Thoracic aorta (tissue), 2 donors: ENCODE results near the gene BAIAP2L1. TPM values are rescaled to one million over a fixed set of nuclear protein-coding genes. Genes with fewer than 3 reads are reported as not detected.

Experiments
- ATAC-seq: fragments of 150-250 bp; one replicate; pipeline ENCODE4 v1.8.0; 2017; ENCODE audit warnings: low read depth; ENCODE audit not compliant: insufficient number of reproducible peaks, low FRiP score
- DNase-seq: peaks from one replicate; pipeline ENCODE4 v3.0.0-alpha.2; 2020; ENCODE audit warnings: low spot score
- H3K27ac ChIP-seq, 2 donors: fragments of 200-600 bp; sonication (generic); 1 replicate in 1 of 2; 2 replicates in 1 of 2; pipeline ENCODE4 v1.5.1; 2016; ENCODE audit warnings: mild to moderate bottlenecking in 2 of 2, moderate library complexity in 2 of 2
- H3K27me3 ChIP-seq: fragments of 200-600 bp; sonication (generic); replicated peaks from 2 replicates; pipeline ENCODE4 v1.6.0; 2016; ENCODE audit warnings: mild to moderate bottlenecking; ENCODE audit not compliant: insufficient read depth
- H3K36me3 ChIP-seq: fragments of 200-600 bp; sonication (generic); one replicate; pipeline ENCODE4 v1.5.1; 2016
- H3K4me1 ChIP-seq, 2 donors: fragments of 200-600 bp; sonication (generic); 1 replicate in 1 of 2; 2 replicates in 1 of 2; pipeline versions ENCODE4 v1.5.1 to v1.6.0; 2016; ENCODE audit warnings: low read depth in 2 of 2, mild to moderate bottlenecking in 1 of 2; ENCODE audit not compliant: control insufficient read depth in 1 of 2
- H3K4me3 ChIP-seq: fragments of 200-600 bp; sonication (generic); 2 replicates; pipeline ENCODE4 v1.5.1; 2016; ENCODE audit warnings: mild to moderate bottlenecking
- H3K9me3 ChIP-seq: fragments of 200-600 bp; sonication (generic); 2 replicates; pipeline ENCODE4 v1.5.1; 2016
- total RNA-seq, 2 donors: library from RNA; depleted of rRNA; stranded (reverse); fragments of >200 nt; gene quantifications; one replicate each; pipeline versions ENCODE4 v1.1.0 to v1.2.3, GENCODE V29; 2016
- TF ChIP-seq, protein P1 (sequence below): fragments of 200-600 bp; sonication (generic); IDR thresholded peaks from one replicate; pipeline ENCODE4 v1.5.1; 2019; ENCODE audit warnings: antibody characterized with exemption

BAIAP2L1 gene
- total RNA-seq, 2 donors from 2014 or later, result 0.63 to 1.4 TPM

DNA sequence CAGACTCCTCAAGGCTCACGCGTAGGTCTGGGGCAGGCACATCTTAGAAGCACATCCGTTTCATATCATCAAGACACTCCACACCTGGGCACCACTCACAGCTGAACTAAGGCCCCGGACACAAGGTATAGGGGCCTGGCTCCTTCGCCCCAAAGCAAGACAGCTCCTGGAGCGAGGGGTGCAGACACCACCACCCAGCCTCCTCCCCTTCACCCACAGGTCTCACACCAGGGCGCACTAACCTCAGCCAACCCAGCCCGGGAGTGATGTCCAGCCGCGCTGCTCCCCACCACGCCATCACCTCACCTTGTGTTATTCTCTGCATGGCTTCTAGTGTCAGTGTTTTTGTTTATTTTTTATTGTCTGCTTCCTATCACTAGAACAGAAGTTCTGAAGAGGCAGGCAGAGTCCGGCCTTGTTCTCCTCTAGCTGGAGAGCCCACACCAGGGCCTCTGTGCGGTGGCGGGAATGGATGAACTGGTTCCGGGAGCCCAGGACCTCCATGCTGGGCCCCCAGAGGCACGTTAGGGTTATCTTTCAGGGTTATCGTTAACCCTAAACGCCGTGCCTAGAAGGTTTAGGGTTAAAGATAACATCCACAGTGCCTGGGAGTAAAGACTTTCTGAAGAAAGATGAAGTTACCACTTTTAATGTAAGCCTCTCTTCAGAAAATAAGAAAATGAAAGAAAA lies 97.6 kb downstream of the BAIAP2L1 start:
- no peaks in the 10 kb centered on the region for H3K36me3 ChIP-seq
- no peaks in the 10 kb centered on the region for H3K4me1 ChIP-seq
- TF ChIP-seq, protein P1, sequence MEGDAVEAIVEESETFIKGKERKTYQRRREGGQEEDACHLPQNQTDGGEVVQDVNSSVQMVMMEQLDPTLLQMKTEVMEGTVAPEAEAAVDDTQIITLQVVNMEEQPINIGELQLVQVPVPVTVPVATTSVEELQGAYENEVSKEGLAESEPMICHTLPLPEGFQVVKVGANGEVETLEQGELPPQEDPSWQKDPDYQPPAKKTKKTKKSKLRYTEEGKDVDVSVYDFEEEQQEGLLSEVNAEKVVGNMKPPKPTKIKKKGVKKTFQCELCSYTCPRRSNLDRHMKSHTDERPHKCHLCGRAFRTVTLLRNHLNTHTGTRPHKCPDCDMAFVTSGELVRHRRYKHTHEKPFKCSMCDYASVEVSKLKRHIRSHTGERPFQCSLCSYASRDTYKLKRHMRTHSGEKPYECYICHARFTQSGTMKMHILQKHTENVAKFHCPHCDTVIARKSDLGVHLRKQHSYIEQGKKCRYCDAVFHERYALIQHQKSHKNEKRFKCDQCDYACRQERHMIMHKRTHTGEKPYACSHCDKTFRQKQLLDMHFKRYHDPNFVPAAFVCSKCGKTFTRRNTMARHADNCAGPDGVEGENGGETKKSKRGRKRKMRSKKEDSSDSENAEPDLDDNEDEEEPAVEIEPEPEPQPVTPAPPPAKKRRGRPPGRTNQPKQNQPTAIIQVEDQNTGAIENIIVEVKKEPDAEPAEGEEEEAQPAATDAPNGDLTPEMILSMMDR, result no peak
- no peak overlapping the region for H3K27ac ChIP-seq
- no peak overlapping the region for H3K4me3 ChIP-seq
- no peak for ATAC-seq
- no peaks in the 10 kb centered on the region for H3K27me3 ChIP-seq
- H3K9me3 ChIP-seq, result no peaks in the 10 kb centered on the region
- DNase-seq, result no peak

DNA sequence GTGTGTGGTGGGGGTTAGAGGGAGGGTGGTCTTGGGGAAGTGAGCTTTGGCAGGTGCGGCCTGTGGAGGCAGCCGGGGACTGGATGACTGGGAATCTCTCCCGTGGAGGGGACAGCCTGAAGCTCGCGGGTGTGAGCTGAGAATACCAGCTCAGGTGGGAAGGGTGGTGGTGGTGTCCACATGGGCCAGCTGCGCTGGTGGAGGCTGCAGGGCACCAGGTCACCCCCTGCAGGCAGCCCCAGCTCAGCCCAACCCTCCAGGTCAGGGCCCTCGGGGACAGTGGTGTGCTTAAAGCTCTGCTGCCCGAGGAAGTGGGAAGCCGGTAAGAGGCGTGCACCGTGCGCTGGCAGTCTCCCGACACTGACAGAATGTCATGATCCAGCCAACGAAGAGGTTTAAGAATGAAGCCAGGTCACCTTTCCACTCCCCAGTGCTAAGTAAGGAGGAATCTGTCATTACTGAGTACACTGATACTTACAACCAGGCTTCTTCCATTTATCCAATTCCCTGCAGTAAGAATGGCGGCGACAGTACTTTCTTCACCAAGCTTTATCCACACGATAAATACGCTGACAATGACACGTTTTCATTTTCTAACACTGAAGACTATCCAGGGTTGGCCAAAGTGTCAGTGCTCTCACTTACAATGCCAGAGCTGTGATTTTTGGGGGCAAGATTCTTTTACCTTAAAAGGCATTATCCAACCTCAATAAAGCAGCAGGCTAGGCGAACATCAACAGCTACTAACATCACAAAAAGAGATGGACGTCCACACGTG lies 99.0 kb downstream of the BAIAP2L1 start:
- TF ChIP-seq, protein P1, result no peak
- Histone ChIP-seq H3K27me3 (no peaks in the 10 kb centered on the region), H3K9me3 (no peaks in the 10 kb centered on the region), H3K36me3 (peaks cover under 1% of the 10 kb centered on the region), H3K4me3 (no peak overlapping the region), H3K27ac (no peak overlapping the region), H3K4me1 (no peaks in the 10 kb centered on the region)
- DNase-seq (no peak), ATAC-seq (no peak)

DNA sequence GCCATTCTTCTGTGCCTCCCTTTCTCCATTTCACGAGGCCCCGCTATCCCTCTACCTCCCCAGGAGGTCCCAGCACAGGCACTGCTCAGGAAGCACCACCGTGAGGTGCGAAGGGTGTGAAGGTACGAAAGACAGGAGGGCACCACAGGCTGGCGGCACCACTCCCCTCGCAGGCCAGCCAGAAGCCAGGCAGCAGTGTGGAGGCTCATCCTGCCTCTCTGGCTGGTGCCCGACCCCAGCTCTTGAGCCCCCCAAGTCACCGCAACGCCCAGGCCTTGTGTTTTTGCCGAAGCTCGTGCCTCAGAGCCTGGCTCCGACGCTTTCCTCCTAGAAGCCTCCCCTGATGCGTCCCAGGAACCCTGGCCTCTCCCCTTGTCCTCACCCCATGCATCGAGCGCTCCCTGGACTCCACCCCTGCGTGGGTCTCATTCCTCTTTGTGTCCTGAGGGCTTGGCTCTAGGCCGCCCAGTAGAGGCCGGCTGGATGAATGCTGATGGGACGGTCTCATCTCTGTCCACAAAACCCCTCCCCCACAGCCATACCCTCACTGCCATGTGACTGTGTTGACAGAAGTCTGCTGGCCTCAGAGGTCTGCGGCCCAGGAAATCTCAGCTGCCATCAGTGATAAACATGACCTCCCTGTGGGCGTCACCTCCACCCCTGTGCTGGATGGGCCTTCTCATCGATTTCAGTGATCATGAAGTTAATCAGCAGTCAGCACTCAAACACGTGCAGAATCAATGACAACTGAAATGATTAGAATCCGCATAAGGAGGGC lies 100.1 kb downstream of the BAIAP2L1 start:
- no peak overlapping the region for H3K27ac ChIP-seq
- no peak for ATAC-seq

DNA sequence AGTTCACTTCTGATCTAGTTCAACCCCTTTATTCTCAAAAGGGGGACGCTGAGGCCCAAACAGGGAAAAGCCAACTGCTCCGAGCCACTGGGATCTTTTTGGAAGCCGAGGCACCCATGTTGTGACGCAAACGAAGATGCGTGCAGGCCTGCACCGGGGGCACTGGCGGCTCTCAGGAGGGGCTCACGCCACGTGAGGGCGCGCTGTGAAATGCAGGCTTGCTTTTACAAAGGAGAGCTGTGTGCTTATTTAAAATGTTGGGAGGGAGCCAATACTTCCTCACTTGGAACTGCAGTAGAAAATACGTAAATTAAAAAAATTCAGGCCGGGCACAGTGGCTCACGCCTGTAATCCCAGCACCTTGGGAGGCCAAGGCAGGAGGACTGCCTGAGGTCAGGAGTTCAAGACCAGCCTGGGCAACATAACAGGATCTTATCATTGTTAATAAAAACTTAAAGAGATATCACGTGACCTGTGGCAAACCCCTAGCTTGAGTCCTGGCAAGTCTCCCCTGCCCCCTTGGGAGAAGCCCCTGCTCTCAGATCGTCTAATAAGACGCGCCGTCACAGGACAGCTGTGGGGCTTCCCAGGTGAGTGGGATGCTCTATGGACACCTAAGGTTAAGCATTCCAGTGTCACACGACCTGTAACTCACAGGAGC lies 103.1 kb downstream of the BAIAP2L1 start:
- TF ChIP-seq, protein P1, result no peak
- Histone ChIP-seq H3K4me1 (no peaks in the 10 kb centered on the region), H3K36me3 (peaks cover 16% of the 10 kb centered on the region)

More for the DNA sequence above, 100.1 kb downstream of the BAIAP2L1 start:
- Histone ChIP-seq H3K4me1 (no peaks in the 10 kb centered on the region), H3K36me3 (peaks cover 4% of the 10 kb centered on the region), H3K27me3 (no peaks in the 10 kb centered on the region), H3K9me3 (no peaks in the 10 kb centered on the region), H3K4me3 (no peak overlapping the region)
- no peak for DNase-seq
- TF ChIP-seq, protein P1, result no peak

More for the DNA sequence above, 103.1 kb downstream of the BAIAP2L1 start:
- H3K27ac ChIP-seq, result no peak overlapping the region
- H3K4me3 ChIP-seq, result no peak overlapping the region
- no peaks in the 10 kb centered on the region for H3K9me3 ChIP-seq
- ATAC-seq, result no peak
- H3K27me3 ChIP-seq, result no peaks in the 10 kb centered on the region
- no peak for DNase-seq
